ENCODE results near the gene SLC39A13.

DNA sequence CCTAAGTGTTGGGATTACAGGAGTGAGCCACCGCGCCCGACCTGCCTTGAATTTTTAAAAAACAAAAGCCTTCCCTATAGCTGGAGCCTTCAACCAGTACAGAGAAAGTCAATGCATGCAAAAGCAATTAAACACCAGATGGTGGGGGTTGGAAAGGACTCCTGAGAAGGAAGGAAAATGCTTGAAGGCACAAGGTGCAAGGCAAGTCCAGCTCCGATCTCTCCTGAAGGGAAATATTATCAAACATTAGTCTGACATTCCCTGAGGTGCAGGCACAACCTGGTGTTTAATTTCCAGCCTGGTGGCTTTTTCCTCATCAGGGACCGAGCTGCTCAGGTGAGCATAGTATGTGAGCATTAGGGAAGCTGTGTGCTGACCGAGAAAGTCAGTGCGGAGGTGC, 53.5 kb downstream of the SLC39A13 start:
- TF ChIP-seq TAF1 (IDR thresholded peaks at IDR 0.05; ENCODE audit: borderline replicate concordance, insufficient read depth, low read length), result no peak
- TF ChIP-seq, protein P1, sequence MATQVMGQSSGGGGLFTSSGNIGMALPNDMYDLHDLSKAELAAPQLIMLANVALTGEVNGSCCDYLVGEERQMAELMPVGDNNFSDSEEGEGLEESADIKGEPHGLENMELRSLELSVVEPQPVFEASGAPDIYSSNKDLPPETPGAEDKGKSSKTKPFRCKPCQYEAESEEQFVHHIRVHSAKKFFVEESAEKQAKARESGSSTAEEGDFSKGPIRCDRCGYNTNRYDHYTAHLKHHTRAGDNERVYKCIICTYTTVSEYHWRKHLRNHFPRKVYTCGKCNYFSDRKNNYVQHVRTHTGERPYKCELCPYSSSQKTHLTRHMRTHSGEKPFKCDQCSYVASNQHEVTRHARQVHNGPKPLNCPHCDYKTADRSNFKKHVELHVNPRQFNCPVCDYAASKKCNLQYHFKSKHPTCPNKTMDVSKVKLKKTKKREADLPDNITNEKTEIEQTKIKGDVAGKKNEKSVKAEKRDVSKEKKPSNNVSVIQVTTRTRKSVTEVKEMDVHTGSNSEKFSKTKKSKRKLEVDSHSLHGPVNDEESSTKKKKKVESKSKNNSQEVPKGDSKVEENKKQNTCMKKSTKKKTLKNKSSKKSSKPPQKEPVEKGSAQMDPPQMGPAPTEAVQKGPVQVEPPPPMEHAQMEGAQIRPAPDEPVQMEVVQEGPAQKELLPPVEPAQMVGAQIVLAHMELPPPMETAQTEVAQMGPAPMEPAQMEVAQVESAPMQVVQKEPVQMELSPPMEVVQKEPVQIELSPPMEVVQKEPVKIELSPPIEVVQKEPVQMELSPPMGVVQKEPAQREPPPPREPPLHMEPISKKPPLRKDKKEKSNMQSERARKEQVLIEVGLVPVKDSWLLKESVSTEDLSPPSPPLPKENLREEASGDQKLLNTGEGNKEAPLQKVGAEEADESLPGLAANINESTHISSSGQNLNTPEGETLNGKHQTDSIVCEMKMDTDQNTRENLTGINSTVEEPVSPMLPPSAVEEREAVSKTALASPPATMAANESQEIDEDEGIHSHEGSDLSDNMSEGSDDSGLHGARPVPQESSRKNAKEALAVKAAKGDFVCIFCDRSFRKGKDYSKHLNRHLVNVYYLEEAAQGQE (IDR thresholded peaks at IDR 0.05; ENCODE audit: insufficient read depth in 1 of 2, low read depth in 2 of 2, low read length in 2 of 2), result no peak

Measured in PFSK-1 (cell line).